GM12878 (cell line): ENCODE results near the gene VARS1. TPM values are rescaled to one million over a fixed set of nuclear protein-coding genes. Genes with fewer than 3 reads are reported as not detected.

Experiments used
- ATAC-seq: fragments of 200-7000 bp; cut with Tn5 transposase; 3 replicates; pipeline ENCODE4 v1.9.1; 2020; ENCODE audit warnings: mild to moderate bottlenecking, moderate library complexity
- BruUV-seq: library from RNA; stranded (reverse); fragments of 400-500 nt; replicated peaks from 2 replicates; lab custom pipeline; 2021; lab: Mats Ljungman, UMichigan
- CTCF ChIA-PET: fragments of 300-600 bp; sonication (Branson Sonifier 250); formaldehyde crosslinking; extraction: SDS; loops from one replicate; lab custom pipeline; 2021; ENCODE audit warnings: inconsistent platforms; lab: Yijun Ruan, JAX
- POLR2A ChIA-PET: fragments of 350-600 bp; formaldehyde crosslinking; extraction: SDS; loops from one replicate; lab custom pipeline; 2021; ENCODE audit warnings: inconsistent platforms; lab: Charles Lee
- RAD21 ChIA-PET: fragments of 300-600 bp; sonication (Branson Sonifier 250); formaldehyde crosslinking; loops from one replicate; lab custom pipeline; 2023; ENCODE audit warnings: antibody characterized with exemption; ENCODE audit not compliant: unreplicated experiment; lab: Charles Lee
- SMC1A ChIA-PET: fragments of 300-600 bp; sonication (Branson Sonifier 250); formaldehyde crosslinking; loops from one replicate; lab custom pipeline; 2023; ENCODE audit not compliant: unreplicated experiment, uncharacterized antibody; lab: Charles Lee
- DNase-seq: peaks from one replicate; pipeline ENCODE4 v3.0.0-alpha.2; 2011; ENCODE audit warnings: low read depth, low spot score
- FAIRE-seq: peaks from 3 replicates; lab custom pipeline; 2011; peaks lifted over from hg19 to GRCh38; lab: Jason Lieb, UNC
- H2AFZ ChIP-seq: 2 replicates; pipeline ENCODE4 v1.6.0; 2011; ENCODE audit warnings: low read depth, low read length, control low read depth; ENCODE audit not compliant: control insufficient read depth
- H3K27ac ChIP-seq: 2 replicates; pipeline ENCODE4 v1.5.1; 2011; ENCODE audit warnings: control low read depth; ENCODE audit not compliant: control insufficient read depth, insufficient read depth
- H3K27me3 ChIP-seq, 2 experiments: replicated peaks in 1 of 2; 2 replicates each; pipeline versions ENCODE4 v1.6.0 to v1.6.1; 2011; ENCODE audit warnings: low read length in 1 of 2; ENCODE audit not compliant: control insufficient read depth in 2 of 2, insufficient read depth in 2 of 2
- H3K36me3 ChIP-seq, 2 experiments: 2 replicates each; pipeline ENCODE4 v1.5.1; 2011; ENCODE audit warnings: low read length in 1 of 2; ENCODE audit not compliant: control insufficient read depth in 2 of 2, insufficient read depth in 2 of 2
- H3K4me1 ChIP-seq: 2 replicates; pipeline ENCODE4 v1.6.1; 2011; ENCODE audit warnings: mild to moderate bottlenecking, low read length, moderate library complexity, mixed read lengths; ENCODE audit not compliant: control insufficient read depth, insufficient read depth
- H3K4me2 ChIP-seq: 2 replicates; pipeline ENCODE4 v1.6.0; 2011; ENCODE audit warnings: control low read depth; ENCODE audit not compliant: control insufficient read depth, insufficient read depth
- H3K4me3 ChIP-seq: fragments of 200-600 bp; sonication (generic); 2 replicates; pipeline ENCODE4 v1.5.1; 2016
- H3K79me2 ChIP-seq: 2 replicates; pipeline ENCODE4 v1.6.0; 2011; ENCODE audit warnings: low read length; ENCODE audit not compliant: control insufficient read depth, insufficient read depth
- H3K9ac ChIP-seq: 2 replicates; pipeline ENCODE4 v1.8.0; 2011; ENCODE audit warnings: low read length, control low read depth, mixed read lengths; ENCODE audit not compliant: control insufficient read depth, insufficient read depth
- H3K9me3 ChIP-seq: replicated peaks from 3 replicates; pipeline ENCODE4 v1.5.1; 2011; ENCODE audit warnings: mild to moderate bottlenecking, low read length; ENCODE audit not compliant: control insufficient read depth, insufficient read depth
- H4K20me1 ChIP-seq: 2 replicates; pipeline ENCODE4 v1.6.0; 2011; ENCODE audit not compliant: control insufficient read depth, insufficient read depth
- CREM ChIP-seq: IDR thresholded peaks from 2 replicates; pipeline ENCODE4 v1.6.1; 2014; ENCODE audit warnings: antibody characterized with exemption, low read depth
- IRF3 ChIP-seq: fragments of 450-650 bp; IDR thresholded peaks from 2 replicates; pipeline ENCODE4 v1.6.1; 2014; ENCODE audit warnings: mild to moderate bottlenecking
- NBN ChIP-seq: fragments of 450-650 bp; IDR thresholded peaks from 2 replicates; pipeline ENCODE4 v1.6.1; 2016
- NKRF ChIP-seq: fragments of 450-650 bp; conservative IDR thresholded peaks from 2 replicates; pipeline ENCODE4 v1.6.1; 2017; ENCODE audit warnings: mild to moderate bottlenecking, moderate library complexity
- POLR2A ChIP-seq: IDR thresholded peaks from 2 replicates; pipeline ENCODE4 v1.6.1; 2011; ENCODE audit warnings: low read depth, mild to moderate bottlenecking, low read length
- USF1 ChIP-seq: IDR thresholded peaks from 2 replicates; pipeline ENCODE4 v1.6.1; 2011; ENCODE audit warnings: borderline replicate concordance, low read depth, mild to moderate bottlenecking, moderate library complexity, mixed read lengths, low read length; ENCODE audit not compliant: insufficient read depth; ENCODE audit errors: extremely low read length
- WGBS: methylation state at CpG from one replicate; pipeline ENCODE4 v1.1.6; 2016; ENCODE audit warnings: low lambda C conversion rate; ENCODE audit not compliant: insufficient replicate concordance, insufficient coverage; ENCODE audit errors: missing lambda C conversion rate; 5-methylcytosine and 5-hydroxymethylcytosine counted together
- in situ Hi-C: fragments of 300-500 bp; cut with MboI; formaldehyde crosslinking; loops from 9 replicates; pipeline ENCODE4 v1.14.3; 2018; ENCODE audit warnings: mixed read lengths
- intact Hi-C: fragments of 100-400 bp; cut with micrococcal nuclease; formaldehyde crosslinking; loops from one replicate; pipeline ENCODE4 v1.14.2; 2022; ENCODE audit not compliant: unreplicated experiment
- polyA plus RNA-seq, 11 experiments: library from polyadenylated mRNA; depleted of rRNA in 4 of 11; unstranded in 6 of 11; stranded (reverse) in 5 of 11; fragments of >200 nt; fragmentation: Nextera tagmentation in 4 of 11; fragmentation: Illumina TruSeq in 1 of 11; extraction: Ambion mirVana in 4 of 11; extraction: Trizol in 1 of 11; gene quantifications; 1 replicate in 1 of 11; 2 replicates in 10 of 11; pipeline versions ENCODE4 v1.2.1 to v1.2.3, GENCODE V29; 2011 to 2016; ENCODE audit warnings: inconsistent platforms in 2 of 11, missing spikeins in 2 of 11, low read depth in 1 of 11
- total RNA-seq, 4 experiments: library from RNA; depleted of rRNA in 3 of 4; stranded (reverse); fragments of >200 nt in 3 of 4; fragmentation: Illumina TruSeq in 1 of 4; extraction: Trizol in 1 of 4; gene quantifications; 2 replicates each; pipeline versions ENCODE4 v1.2.1 to v1.2.3, GENCODE V29; 2013 to 2021

The VARS1 gene
- total and polyA plus RNA-seq, 10 of the 15 experiments (the other 5 are each of a cell fraction or from before 2014, with no cell fraction given): 1.2 to 243 (median 80.7) TPM

GRCh38 chr6:31780507-31781243, 14.9 kb downstream of the VARS1 start:
- ChIA-PET POLR2A (interaction anchor here (1.3 to 3.2 kb wide), 2 partner anchors 9 to 33 kb away, joined by 3 to 12 read pairs; partner anchors contain the start of genes HSPA1A and HSPA1L), CTCF (interaction anchor here (1.0 to 4.1 kb wide), 2 partner anchors 10 to 15 kb away, joined by 3 to 12 read pairs; partner anchors contain the start of gene VARS1), SMC1A (interaction anchor here (1.1 kb wide), 1 partner anchor 25 kb away, joined by 4 read pairs; no protein-coding TSS in a partner anchor), RAD21 (interaction anchor here (0.6 to 1.3 kb wide), 2 partner anchors 82 to 874 kb away, joined by 3 read pairs; partner anchors contain the start of gene NEU1)
- no peak overlapping the region for H3K27ac ChIP-seq
- in situ Hi-C loops (no loop called here), intact Hi-C loops (no loop called here)
- H3K4me2 ChIP-seq: no peak overlapping the region
- DNase-seq (no peak), ATAC-seq (no peak), FAIRE-seq (no peak)
- H4K20me1 ChIP-seq: no peaks in the 10 kb centered on the region
- no peak overlapping the region for H3K9ac ChIP-seq
- no peak overlapping the region for H2AFZ ChIP-seq
- TF ChIP-seq CREM (no peak), NKRF (no peak), USF1 (no peak), NBN (no peak), IRF3 (no peak), POLR2A (peak; percentile 26; the same call in 1 of the 2 replicates)
- BruUV-seq: no TSS peak
- H3K79me2 ChIP-seq: no peaks in the 10 kb centered on the region
- no peaks in the 10 kb centered on the region for H3K27me3 ChIP-seq
- no peaks in the 10 kb centered on the region for H3K9me3 ChIP-seq
- 82% methylated on average over 20 of the region's 20 CpGs for WGBS
- H3K4me3 ChIP-seq: no peak overlapping the region
- peaks cover 18% of the 10 kb centered on the region for H3K4me1 ChIP-seq
- peaks cover 6 to 51% of the 10 kb centered on the region in 2 experiments; a peak in 3 of 4 replicates for H3K36me3 ChIP-seq
